ENCODE measurements around the gene TK1.

TK1 gene

GRCh38 chr17:78133971-78134898, 52.6 kb downstream of the TK1 start:
- no peak for DNase-seq (ENCODE audit: low spot score)

GRCh38 chr17:78133179-78133951, 53.5 kb downstream of the TK1 start:
- no peak for DNase-seq (ENCODE audit: low spot score)

- DNase-seq (ENCODE audit: low spot score) = no peak
These were observed 54.1 kb downstream of the TK1 start for GRCh38 chr17:78132767-78133178.

- DNase-seq (ENCODE audit: low spot score) = no peak
These were observed 54.7 kb downstream of the TK1 start for GRCh38 chr17:78132084-78132676.

GRCh38 chr17:78131172-78132083, 55.4 kb downstream of the TK1 start:
- DNase-seq (ENCODE audit: low spot score) = no peak

GRCh38 chr17:78130437-78131101, 56.3 kb downstream of the TK1 start, which contains the start of gene TMC8:
Gene TMC8 (plus strand): TSS chr17:78130771. CDS start chr17:78131589, 818 bp downstream.
- no peak for DNase-seq (ENCODE audit: low spot score)

GRCh38 chr17:78130090-78130436, 56.8 kb downstream of the TK1 start:
- no peak for DNase-seq (ENCODE audit: low spot score)

- no peak for DNase-seq (ENCODE audit: low spot score)
These were observed 57.3 kb downstream of the TK1 start for GRCh38 chr17:78129351-78130089.

GRCh38 chr17:78128551-78129350, 58.1 kb downstream of the TK1 start, which contains the start of gene TMC6:
Gene TMC6 (minus strand): TSS chr17:78128755. CDS start chr17:78126832, 1,923 bp downstream.
- no peak for DNase-seq (ENCODE audit: low spot score)

GRCh38 chr17:78127888-78128550, 58.8 kb downstream of the TK1 start:
- DNase-seq (ENCODE audit: low spot score) = no peak

GRCh38 chr17:78127239-78127887, 59.5 kb downstream of the TK1 start:
- DNase-seq (ENCODE audit: low spot score) = no peak

GRCh38 chr17:78126895-78127238, 60.0 kb downstream of the TK1 start:
- DNase-seq (ENCODE audit: low spot score) = no peak

- no peak for DNase-seq (ENCODE audit: low spot score)
These were observed 60.6 kb downstream of the TK1 start for GRCh38 chr17:78125976-78126894.

- no peak for DNase-seq (ENCODE audit: low spot score)
These were observed 61.5 kb downstream of the TK1 start for GRCh38 chr17:78125138-78125913.

- no peak for DNase-seq (ENCODE audit: low spot score)
These were observed 62.1 kb downstream of the TK1 start for GRCh38 chr17:78124836-78125137.
